Vagina (tissue), 2 donors: ENCODE measurements around the gene DNAJB8.

Source experiments
- POLR2A ChIP-seq, 2 donors: fragments of 450-650 bp; IDR thresholded peaks; one replicate each; pipeline ENCODE4 v1.6.1; 2017; ENCODE audit warnings: antibody characterized with exemption in 2 of 2, mild to moderate bottlenecking in 2 of 2, moderate library complexity in 2 of 2
- TF ChIP-seq, protein P1 (sequence below), 3 experiments: fragments of 450-650 bp in 2 of 3; fragments of 200-600 bp in 1 of 3; sonication (generic) in 1 of 3; IDR thresholded peaks; one replicate each; pipeline ENCODE4 v1.5.1; 2017 to 2019; ENCODE audit warnings: antibody characterized with exemption in 3 of 3, mild to moderate bottlenecking in 2 of 3, moderate library complexity in 2 of 3

DNA sequence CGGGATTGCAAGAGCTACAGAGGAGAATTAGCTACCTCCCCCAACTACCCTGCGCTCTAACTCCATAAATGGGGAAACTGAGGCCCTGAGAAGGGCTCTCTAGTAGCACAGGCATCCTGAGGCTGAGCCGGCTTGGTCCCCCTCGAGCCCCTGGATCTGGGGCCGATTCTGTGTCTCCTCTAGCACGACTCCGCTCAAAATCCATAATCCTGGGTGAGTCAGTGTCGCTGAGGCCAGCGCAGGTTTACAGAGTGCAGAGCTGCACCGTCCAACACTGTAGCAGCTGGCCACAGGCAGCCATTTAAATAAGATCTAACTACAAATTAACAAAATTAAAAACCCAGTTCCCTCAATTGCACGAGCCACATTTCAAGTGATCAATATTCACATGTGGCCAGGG lies 15.5 kb upstream of the DNAJB8 start:
- TF ChIP-seq, protein P1, sequence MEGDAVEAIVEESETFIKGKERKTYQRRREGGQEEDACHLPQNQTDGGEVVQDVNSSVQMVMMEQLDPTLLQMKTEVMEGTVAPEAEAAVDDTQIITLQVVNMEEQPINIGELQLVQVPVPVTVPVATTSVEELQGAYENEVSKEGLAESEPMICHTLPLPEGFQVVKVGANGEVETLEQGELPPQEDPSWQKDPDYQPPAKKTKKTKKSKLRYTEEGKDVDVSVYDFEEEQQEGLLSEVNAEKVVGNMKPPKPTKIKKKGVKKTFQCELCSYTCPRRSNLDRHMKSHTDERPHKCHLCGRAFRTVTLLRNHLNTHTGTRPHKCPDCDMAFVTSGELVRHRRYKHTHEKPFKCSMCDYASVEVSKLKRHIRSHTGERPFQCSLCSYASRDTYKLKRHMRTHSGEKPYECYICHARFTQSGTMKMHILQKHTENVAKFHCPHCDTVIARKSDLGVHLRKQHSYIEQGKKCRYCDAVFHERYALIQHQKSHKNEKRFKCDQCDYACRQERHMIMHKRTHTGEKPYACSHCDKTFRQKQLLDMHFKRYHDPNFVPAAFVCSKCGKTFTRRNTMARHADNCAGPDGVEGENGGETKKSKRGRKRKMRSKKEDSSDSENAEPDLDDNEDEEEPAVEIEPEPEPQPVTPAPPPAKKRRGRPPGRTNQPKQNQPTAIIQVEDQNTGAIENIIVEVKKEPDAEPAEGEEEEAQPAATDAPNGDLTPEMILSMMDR (IDR thresholded peaks at IDR 0.05): no peak
- no peak for TF ChIP-seq POLR2A (IDR thresholded peaks at IDR 0.05)
